A673 (cell line): ENCODE data around the gene NUDCD2.
"Not testable (repeated sequence)": the region's sequence is repeated elsewhere in the genome, so short reads cannot be mapped to it uniquely, and the experiment has no call there.

Experiments
- EZH2 ChIP-seq: fragments of 200-600 bp; sonication (generic); IDR thresholded peaks from 2 replicates; pipeline ENCODE4 v1.6.1; 2017; ENCODE audit warnings: borderline replicate concordance, low read depth, mild to moderate bottlenecking, mixed read lengths, antibody characterized with exemption, low read length; ENCODE audit not compliant: poor library complexity, severe bottlenecking
- TF ChIP-seq, protein P1 (sequence below): fragments of 300-800, 200-600 bp; sonication (generic); conservative IDR thresholded peaks from 2 replicates; pipeline ENCODE4 v1.5.1; 2017; ENCODE audit warnings: low read depth, mild to moderate bottlenecking, antibody characterized with exemption, low read length, moderate library complexity, mixed read lengths

DNA sequence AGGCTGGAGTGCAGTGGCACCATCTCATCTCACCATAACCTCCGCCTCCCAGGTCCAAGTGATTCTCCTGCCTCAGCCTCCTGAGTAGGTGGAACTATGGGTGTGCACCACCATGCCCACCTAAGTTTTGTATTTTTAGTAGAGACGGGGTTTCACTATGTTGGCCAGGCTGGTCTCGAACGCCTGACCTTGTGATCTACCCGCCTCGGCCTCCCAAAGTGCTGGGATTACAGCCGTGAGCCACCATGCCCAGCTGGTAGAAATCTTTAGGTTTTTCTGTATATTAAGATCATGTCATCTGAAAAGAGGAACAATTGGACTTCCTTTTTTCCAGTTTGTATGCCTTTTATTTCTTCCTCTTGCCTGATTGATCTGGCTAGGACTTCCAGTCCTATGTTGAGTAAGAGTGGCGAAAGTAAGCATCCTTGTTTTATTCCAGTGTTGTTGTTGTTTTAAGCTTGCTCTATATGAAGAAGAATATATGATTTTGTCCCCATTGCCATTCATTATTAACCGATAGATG is 63.0 kb downstream of the NUDCD2 start:
- TF ChIP-seq, protein P1, sequence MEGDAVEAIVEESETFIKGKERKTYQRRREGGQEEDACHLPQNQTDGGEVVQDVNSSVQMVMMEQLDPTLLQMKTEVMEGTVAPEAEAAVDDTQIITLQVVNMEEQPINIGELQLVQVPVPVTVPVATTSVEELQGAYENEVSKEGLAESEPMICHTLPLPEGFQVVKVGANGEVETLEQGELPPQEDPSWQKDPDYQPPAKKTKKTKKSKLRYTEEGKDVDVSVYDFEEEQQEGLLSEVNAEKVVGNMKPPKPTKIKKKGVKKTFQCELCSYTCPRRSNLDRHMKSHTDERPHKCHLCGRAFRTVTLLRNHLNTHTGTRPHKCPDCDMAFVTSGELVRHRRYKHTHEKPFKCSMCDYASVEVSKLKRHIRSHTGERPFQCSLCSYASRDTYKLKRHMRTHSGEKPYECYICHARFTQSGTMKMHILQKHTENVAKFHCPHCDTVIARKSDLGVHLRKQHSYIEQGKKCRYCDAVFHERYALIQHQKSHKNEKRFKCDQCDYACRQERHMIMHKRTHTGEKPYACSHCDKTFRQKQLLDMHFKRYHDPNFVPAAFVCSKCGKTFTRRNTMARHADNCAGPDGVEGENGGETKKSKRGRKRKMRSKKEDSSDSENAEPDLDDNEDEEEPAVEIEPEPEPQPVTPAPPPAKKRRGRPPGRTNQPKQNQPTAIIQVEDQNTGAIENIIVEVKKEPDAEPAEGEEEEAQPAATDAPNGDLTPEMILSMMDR = not testable (repeated sequence)
- not testable (repeated sequence) for TF ChIP-seq EZH2
